Measurements from ENCODE around the gene CABLES1.
"Not testable (repeated sequence)": the region's sequence is repeated elsewhere in the genome, so short reads cannot be mapped to it uniquely, and the experiment has no call there.

CABLES1 gene, protein sequence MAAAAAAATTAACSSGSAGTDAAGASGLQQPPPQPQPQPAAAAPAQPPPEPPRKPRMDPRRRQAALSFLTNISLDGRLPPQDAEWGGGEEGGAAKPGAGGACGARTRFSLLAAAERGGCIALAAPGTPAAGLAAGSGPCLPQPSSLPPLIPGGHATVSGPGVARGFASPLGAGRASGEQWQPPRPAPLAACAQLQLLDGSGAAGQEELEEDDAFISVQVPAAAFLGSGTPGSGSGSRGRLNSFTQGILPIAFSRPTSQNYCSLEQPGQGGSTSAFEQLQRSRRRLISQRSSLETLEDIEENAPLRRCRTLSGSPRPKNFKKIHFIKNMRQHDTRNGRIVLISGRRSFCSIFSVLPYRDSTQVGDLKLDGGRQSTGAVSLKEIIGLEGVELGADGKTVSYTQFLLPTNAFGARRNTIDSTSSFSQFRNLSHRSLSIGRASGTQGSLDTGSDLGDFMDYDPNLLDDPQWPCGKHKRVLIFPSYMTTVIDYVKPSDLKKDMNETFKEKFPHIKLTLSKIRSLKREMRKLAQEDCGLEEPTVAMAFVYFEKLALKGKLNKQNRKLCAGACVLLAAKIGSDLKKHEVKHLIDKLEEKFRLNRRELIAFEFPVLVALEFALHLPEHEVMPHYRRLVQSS

DNA sequence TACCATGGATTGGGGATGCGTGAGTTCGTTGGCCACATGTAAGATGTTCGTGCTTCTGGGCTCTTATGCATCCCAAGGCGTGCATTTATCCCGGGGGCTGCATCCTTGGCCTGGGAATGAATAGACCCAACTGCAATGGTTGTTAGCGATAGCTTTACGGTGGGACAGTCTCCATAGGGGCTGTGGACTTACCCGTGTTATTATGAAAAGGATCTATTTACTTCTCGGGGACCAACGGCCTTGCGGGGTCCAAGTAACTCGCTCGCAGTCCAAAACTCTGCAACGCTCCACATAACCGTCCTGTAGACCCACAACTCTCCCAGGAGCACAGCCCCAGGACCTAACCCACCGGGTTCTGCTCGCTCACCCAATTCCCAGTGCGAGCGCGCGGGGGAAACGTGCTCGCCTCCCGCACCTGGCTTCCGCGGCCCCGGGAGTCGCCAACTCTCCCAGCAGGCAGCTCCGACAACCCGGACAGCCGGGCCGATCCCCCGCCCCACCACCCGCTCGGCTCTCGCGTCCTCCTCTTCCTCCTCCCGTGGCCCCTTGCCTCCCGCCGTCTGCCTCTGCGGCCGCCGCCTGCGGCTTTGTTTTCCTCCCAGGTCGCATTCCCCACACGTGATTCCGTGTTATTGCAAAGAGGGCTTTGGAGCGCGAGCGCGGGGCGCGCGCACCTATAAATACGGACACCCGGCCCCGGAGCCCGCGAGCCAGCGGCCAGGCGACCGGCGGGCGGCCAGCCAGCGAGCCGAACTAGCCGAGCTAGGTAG is at the start of gene CABLES1:
CABLES1 (plus strand) TSS at position 706 of the 770 bp plus-strand sequence. CDS start 278 bp downstream, outside the sequence.
- peak within 1 kb of the TSS; percentile 64 for H3K4me3 ChIP-seq (ENCODE audit: low read depth, low read length)
- no peak for TF ChIP-seq CTCF (IDR thresholded peaks at IDR 0.05; ENCODE audit: control insufficient read depth, extremely low read depth, insufficient read depth)
- DNase-seq (ENCODE audit: low read depth) = no peak

GRCh38 chr18:23087352-23087751 is 47.9 kb upstream of the CABLES1 start:
- H3K4me3 ChIP-seq (ENCODE audit: low read depth, low read length) = no peak overlapping the region
- DNase-seq (ENCODE audit: low read depth) = no peak
- TF ChIP-seq CTCF (IDR thresholded peaks at IDR 0.05; ENCODE audit: control insufficient read depth, extremely low read depth, insufficient read depth) = no peak

GRCh38 chr18:23088310-23088709 is 47.0 kb upstream of the CABLES1 start:
- no peak overlapping the region for H3K4me3 ChIP-seq (ENCODE audit: low read depth, low read length)
- TF ChIP-seq CTCF (IDR thresholded peaks at IDR 0.05; ENCODE audit: control insufficient read depth, extremely low read depth, insufficient read depth) = no peak
- no peak for DNase-seq (ENCODE audit: low read depth)

DNA sequence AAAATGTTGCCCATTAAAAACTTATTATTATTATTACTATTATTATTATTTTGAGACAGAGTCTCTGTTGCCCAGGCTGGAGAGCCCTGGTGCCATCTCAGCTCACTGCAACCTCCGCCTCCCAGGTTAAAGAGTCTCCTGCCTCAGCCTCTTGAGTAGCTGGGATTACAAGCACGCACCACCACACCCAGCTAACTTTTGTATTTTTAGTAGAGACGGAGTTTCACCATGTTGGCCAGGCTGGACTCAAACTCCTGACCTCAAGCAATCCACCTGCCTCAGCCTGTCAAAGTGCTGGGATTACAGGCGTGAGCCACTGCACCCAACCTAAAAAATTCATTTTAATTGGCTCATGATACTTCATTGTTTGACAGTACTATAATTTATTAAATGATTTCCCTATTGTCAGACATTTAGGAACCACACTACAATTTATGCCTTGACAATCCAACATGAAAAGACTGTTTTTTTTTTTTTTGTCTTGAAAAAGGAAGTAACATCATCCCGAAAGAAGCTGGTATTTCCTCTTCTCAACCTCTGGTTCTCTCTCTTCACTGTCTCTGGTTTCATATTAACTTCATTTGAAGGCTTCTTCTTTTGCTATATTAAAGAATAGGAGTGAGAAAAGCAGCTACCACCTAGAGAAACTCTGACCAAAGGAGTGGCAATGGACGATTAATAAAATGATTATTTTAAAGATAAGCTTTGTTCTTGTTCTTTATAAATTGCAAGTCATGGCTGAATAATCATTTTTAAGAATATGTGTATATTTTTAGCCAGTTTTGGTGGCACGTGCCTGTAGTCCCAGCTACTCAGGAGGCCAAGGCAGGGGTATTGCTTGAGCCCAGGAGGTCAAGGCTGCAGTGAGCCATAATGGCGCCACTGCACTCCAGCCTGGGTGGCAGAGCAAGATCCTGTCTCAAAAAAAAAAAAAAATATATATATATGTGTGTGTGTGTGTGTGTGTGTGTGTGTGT is 44.0 kb upstream of the CABLES1 start:
- not testable (repeated sequence) for H3K4me3 ChIP-seq (ENCODE audit: low read depth, low read length); DNase-seq (ENCODE audit: low read depth)

GRCh38 chr18:23092121-23092520 is 43.2 kb upstream of the CABLES1 start:
- no peak overlapping the region for H3K4me3 ChIP-seq (ENCODE audit: low read depth, low read length)
- no peak for TF ChIP-seq CTCF (IDR thresholded peaks at IDR 0.05; ENCODE audit: control insufficient read depth, extremely low read depth, insufficient read depth)
- DNase-seq (ENCODE audit: low read depth) = no peak

- not testable (repeated sequence) for H3K4me3 ChIP-seq (ENCODE audit: low read depth, low read length); DNase-seq (ENCODE audit: low read depth)
Observed at GRCh38 chr18:23093130-23093529, 42.2 kb upstream of the CABLES1 start.

DNA sequence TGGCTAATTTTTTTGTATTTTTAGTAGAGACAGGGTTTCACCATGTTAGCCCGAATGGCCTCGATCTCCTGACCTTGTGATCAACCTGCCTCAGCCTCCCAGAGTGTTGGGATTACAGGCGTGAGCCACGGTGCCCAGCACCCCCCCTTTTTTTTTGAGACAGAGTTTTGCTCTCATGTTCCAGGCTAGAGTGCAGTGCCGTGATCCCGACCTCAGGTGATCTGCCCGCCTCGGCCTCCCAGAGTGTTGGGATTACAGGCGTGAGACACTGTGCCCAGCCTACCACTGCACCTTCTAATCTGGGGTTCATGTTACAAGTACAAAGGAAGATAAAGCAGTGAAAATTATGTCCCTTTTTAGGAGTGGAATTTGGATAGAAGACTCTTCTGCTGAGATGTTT is 41.5 kb upstream of the CABLES1 start:
- H3K4me3 ChIP-seq (ENCODE audit: low read depth, low read length) = no peak overlapping the region
- DNase-seq (ENCODE audit: low read depth) = no peak
- no peak for TF ChIP-seq CTCF (IDR thresholded peaks at IDR 0.05; ENCODE audit: control insufficient read depth, extremely low read depth, insufficient read depth)
